Subcutaneous abdominal adipose tissue (tissue), 5 donors: ENCODE results near the gene GPR135.

Experiments
- H3K27ac ChIP-seq: one replicate; pipeline ENCODE4 v1.7.0; 2013; ENCODE audit warnings: low read depth, mild to moderate bottlenecking, inconsistent platforms, low read length, moderate library complexity
- H3K27me3 ChIP-seq, 5 donors: one replicate each; pipeline ENCODE4 v1.7.0; 2013; ENCODE audit warnings: low read length in 5 of 5, inconsistent platforms in 1 of 5; ENCODE audit not compliant: control insufficient read depth in 5 of 5, insufficient read depth in 4 of 5
- H3K36me3 ChIP-seq, 5 donors: one replicate each; pipeline ENCODE4 v1.7.0; 2013; ENCODE audit warnings: low read length in 5 of 5; ENCODE audit not compliant: control insufficient read depth in 5 of 5, insufficient read depth in 5 of 5
- H3K4me1 ChIP-seq, 5 donors: one replicate each; pipeline ENCODE4 v1.7.0; 2013; ENCODE audit warnings: low read length in 5 of 5, mild to moderate bottlenecking in 3 of 5, moderate library complexity in 1 of 5; ENCODE audit not compliant: control insufficient read depth in 5 of 5, insufficient read depth in 5 of 5
- H3K4me3 ChIP-seq, 5 donors: one replicate each; pipeline ENCODE4 v1.7.0; 2013; ENCODE audit warnings: low read length in 5 of 5, low read depth in 1 of 5
- H3K9ac ChIP-seq, 5 donors: one replicate each; pipeline ENCODE4 v1.7.0; 2013; ENCODE audit warnings: low read length in 5 of 5, mild to moderate bottlenecking in 4 of 5, moderate library complexity in 3 of 5
- H3K9me3 ChIP-seq, 5 donors: one replicate each; pipeline ENCODE4 v1.7.0; 2013; ENCODE audit warnings: low read length in 5 of 5; ENCODE audit not compliant: control insufficient read depth in 5 of 5
- donor health status: healthy.
- donor health status: healthy.
- donor health status: healthy.
- donor health status: healthy.
- donor health status: healthy.

Gene GPR135

GRCh38 chr14:59478540-59478939, 13.4 kb upstream of the GPR135 start:
- peaks cover 0 to 37% (median 33%) of the 10 kb centered on the region in 5 donors for H3K4me1 ChIP-seq

GRCh38 chr14:59475709-59476108, 10.5 kb upstream of the GPR135 start:
- Histone ChIP-seq H3K27ac (no peak overlapping the region), H3K36me3 (peaks cover 28 to 58% (median 42%) of the 10 kb centered on the region in 5 donors), H3K9me3 (no peaks in the 10 kb centered on the region), H3K9ac (no peak overlapping the region), H3K27me3 (no peaks in the 10 kb centered on the region), H3K4me1 (peaks cover 0 to 10% (median 9%) of the 10 kb centered on the region in 5 donors), H3K4me3 (no peak overlapping the region)

More at GRCh38 chr14:59478540-59478939, 13.4 kb upstream of the GPR135 start:
- Histone ChIP-seq H3K9me3 (no peaks in the 10 kb centered on the region), H3K36me3 (peaks cover 21 to 38% (median 27%) of the 10 kb centered on the region in 5 donors), H3K9ac (no peak overlapping the region), H3K27me3 (no peaks in the 10 kb centered on the region), H3K27ac (no peak overlapping the region), H3K4me3 (no peak overlapping the region)

DNA sequence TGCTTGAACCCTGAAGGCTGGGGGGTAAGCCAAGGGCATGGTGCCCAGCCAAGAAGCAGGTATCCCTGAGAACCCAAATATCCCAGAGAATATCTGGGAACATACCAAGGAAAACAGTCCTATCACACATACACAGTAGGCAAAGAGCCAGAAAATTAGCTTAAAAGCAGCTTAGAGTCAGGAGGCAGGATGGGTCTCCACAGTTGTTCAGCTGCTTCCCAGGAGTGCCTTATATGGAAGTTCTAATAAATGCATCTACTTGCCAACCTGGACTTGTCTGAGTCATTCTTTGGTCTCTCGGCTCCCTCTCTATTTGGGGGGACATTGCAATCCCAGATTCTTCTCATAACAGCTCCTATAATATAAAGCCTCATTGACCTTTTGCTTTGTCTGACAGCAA, 9.0 kb upstream of the GPR135 start:
- no peaks in the 10 kb centered on the region for H3K27me3 ChIP-seq
- no peaks in the 10 kb centered on the region for H3K4me1 ChIP-seq
- H3K9me3 ChIP-seq = no peaks in the 10 kb centered on the region
- H3K36me3 ChIP-seq = peaks cover 33 to 68% (median 49%) of the 10 kb centered on the region in 5 donors
- H3K27ac ChIP-seq = no peak overlapping the region
- no peak overlapping the region for H3K9ac ChIP-seq
- no peak overlapping the region for H3K4me3 ChIP-seq

GRCh38 chr14:59464486-59465315, 479 bp downstream of the GPR135 start:
- Histone ChIP-seq H3K27ac (no peak overlapping the region), H3K4me3 (peak overlapping the region; percentile 29 to 85 (median 81)), H3K9ac (peak overlapping the region in 4 of 5 donors; percentile 52 to 78 (median 64)), H3K36me3 (peaks cover 0 to 12% (median 4%) of the 10 kb centered on the region in 5 donors), H3K9me3 (no peaks in the 10 kb centered on the region), H3K27me3 (no peaks in the 10 kb centered on the region), H3K4me1 (peaks cover 0 to 18% (median 14%) of the 10 kb centered on the region in 5 donors)

DNA sequence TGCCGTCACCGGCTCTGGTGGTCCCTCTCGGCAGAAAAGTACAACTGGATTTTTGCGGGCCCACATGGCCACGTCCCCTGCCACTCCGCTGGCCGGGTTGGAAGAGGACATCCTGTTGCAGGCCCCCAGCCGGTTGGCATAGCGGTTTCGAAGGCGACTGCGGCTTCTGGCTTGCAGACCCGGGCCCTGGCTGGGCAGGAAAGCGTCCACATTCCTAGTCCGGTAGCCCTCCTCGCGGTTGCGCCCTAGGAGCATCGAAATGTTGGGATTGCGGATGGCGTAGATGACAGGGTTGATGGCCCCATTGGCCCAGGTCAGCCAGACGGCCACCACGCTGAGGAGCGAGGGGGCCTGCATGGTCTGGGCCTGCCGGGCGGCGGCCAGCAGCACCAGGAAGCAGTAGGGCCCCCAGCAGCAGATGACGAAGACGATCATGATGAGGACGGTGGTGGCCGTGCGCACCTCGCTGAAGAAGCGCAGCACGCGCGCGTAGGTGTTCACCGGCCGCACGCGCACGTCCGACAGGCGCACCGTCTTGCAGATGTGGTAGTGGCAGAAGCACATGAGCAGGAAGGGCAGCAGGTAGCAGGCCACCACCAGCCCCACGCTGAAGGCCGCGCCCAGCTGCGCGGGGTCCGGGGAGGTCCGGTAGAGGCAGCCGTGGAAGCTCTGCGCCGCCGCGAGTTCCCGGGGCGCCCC, 1.2 kb downstream of the GPR135 start:
- H3K27ac ChIP-seq = no peak overlapping the region

GRCh38 chr14:59461891-59462290, 3.3 kb downstream of the GPR135 start:
- Histone ChIP-seq H3K9me3 (no peaks in the 10 kb centered on the region), H3K4me3 (no peak overlapping the region), H3K27ac (no peak overlapping the region), H3K4me1 (peaks cover 0 to 18% (median 14%) of the 10 kb centered on the region in 5 donors), H3K9ac (no peak overlapping the region), H3K27me3 (no peaks in the 10 kb centered on the region), H3K36me3 (peaks cover 0 to 16% (median 8%) of the 10 kb centered on the region in 5 donors)

More for the DNA sequence above, 1.2 kb downstream of the GPR135 start:
- Histone ChIP-seq H3K9ac (peak overlapping the region in 4 of 5 donors; percentile 26 to 78 (median 64)), H3K36me3 (peaks cover 0 to 12% (median 4%) of the 10 kb centered on the region in 5 donors), H3K27me3 (no peaks in the 10 kb centered on the region), H3K4me3 (peak overlapping the region in 4 of 5 donors; percentile 75 to 85 (median 81)), H3K4me1 (peaks cover 0 to 18% (median 14%) of the 10 kb centered on the region in 5 donors), H3K9me3 (no peaks in the 10 kb centered on the region)

DNA sequence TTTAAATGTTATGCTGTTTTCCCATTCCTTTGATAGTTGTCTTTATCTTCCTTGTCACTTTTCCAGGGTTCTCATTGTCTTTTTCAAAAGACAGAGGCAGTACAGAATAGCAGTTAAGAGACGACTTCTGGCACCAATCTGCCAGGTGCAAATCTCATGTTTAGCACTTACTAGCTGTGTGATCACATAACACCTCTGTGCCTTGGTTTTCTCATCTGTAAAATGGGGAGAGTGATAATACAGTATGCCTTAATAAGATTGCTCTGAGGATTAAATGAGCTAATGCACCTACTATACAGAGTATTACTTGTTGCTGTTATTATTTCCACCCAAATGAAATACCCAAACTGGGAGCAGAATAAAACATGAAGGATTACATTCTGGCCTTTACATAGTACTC, 4.8 kb downstream of the GPR135 start:
- Histone ChIP-seq H3K27me3 (no peaks in the 10 kb centered on the region), H3K4me3 (no peak overlapping the region), H3K27ac (no peak overlapping the region), H3K4me1 (peaks cover 0 to 16% (median 11%) of the 10 kb centered on the region in 5 donors), H3K9me3 (peaks cover 0 to 2% (median 0%) of the 10 kb centered on the region in 5 donors), H3K36me3 (peaks cover 3 to 22% (median 10%) of the 10 kb centered on the region in 5 donors), H3K9ac (no peak overlapping the region)

GRCh38 chr14:59458486-59458885, 6.7 kb downstream of the GPR135 start:
- Histone ChIP-seq H3K9ac (no peak overlapping the region), H3K9me3 (peaks cover 0 to 4% (median 0%) of the 10 kb centered on the region in 5 donors), H3K4me1 (peaks cover 0 to 2% (median 0%) of the 10 kb centered on the region in 5 donors), H3K4me3 (no peak overlapping the region), H3K27me3 (no peaks in the 10 kb centered on the region), H3K36me3 (peaks cover 3 to 27% (median 12%) of the 10 kb centered on the region in 5 donors), H3K27ac (no peak overlapping the region)

GRCh38 chr14:59455411-59455810, 9.8 kb downstream of the GPR135 start:
- Histone ChIP-seq H3K27ac (peak overlapping the region; percentile 3), H3K4me1 (peaks cover 0 to 2% (median 0%) of the 10 kb centered on the region in 5 donors), H3K9me3 (peaks cover 0 to 4% (median 0%) of the 10 kb centered on the region in 5 donors), H3K27me3 (no peaks in the 10 kb centered on the region), H3K9ac (no peak overlapping the region), H3K36me3 (peaks cover 3 to 21% (median 14%) of the 10 kb centered on the region in 5 donors), H3K4me3 (no peak overlapping the region)
